Body of pancreas (tissue), 4 donors: ENCODE measurements around the gene KTI12. TPM values are rescaled to one million over a fixed set of nuclear protein-coding genes. Genes with fewer than 3 reads are reported as not detected.
"Not testable (repeated sequence)": the region's sequence is repeated elsewhere in the genome, so short reads cannot be mapped to it uniquely, and the experiment has no call there.

Source experiments
- ATAC-seq: fragments of 150-250 bp; one replicate; pipeline ENCODE4 v1.9.1; 2016
- DNase-seq, 4 donors: peaks; one replicate each; pipeline ENCODE4 v3.0.0-alpha.2; 2019
- H3K27ac ChIP-seq, 4 donors: fragments of 200-600 bp; sonication (generic); 1 replicate in 3 of 4; 2 replicates in 1 of 4; pipeline versions ENCODE4 v1.5.1 to v1.6.1; 2016 to 2019; ENCODE audit warnings: mild to moderate bottlenecking in 1 of 4, mixed read lengths in 1 of 4, moderate library complexity in 1 of 4
- H3K27me3 ChIP-seq, 2 donors: fragments of 200-600 bp; sonication (generic); one replicate each; pipeline ENCODE4 v1.6.0; 2016; ENCODE audit warnings: mild to moderate bottlenecking in 1 of 2
- H3K36me3 ChIP-seq, 2 donors: fragments of 200-600 bp; sonication (generic); replicated peaks in 1 of 2; 2 replicates each; pipeline ENCODE4 v1.5.1; 2016; ENCODE audit warnings: low read depth in 2 of 2; ENCODE audit not compliant: insufficient read depth in 1 of 2
- H3K4me1 ChIP-seq: fragments of 200-600 bp; sonication (generic); one replicate; pipeline ENCODE4 v1.6.0; 2016
- H3K4me3 ChIP-seq, 2 donors: fragments of 200-600 bp; sonication (generic); 1 replicate in 1 of 2; 2 replicates in 1 of 2; pipeline ENCODE4 v1.5.1; 2016 to 2019
- H3K9me3 ChIP-seq, 3 donors: fragments of 200-600 bp; sonication (generic); 1 replicate in 2 of 3; 2 replicates in 1 of 3; pipeline ENCODE4 v1.5.1; 2016
- POLR2A ChIP-seq, 3 donors: fragments of 450-650 bp; IDR thresholded peaks; one replicate each; pipeline ENCODE4 v1.6.1; 2016; ENCODE audit warnings: antibody characterized with exemption in 3 of 3, mild to moderate bottlenecking in 2 of 3
- WGBS, 2 donors: methylation state at CpG; one replicate each; pipeline ENCODE4 v1.1.5; 2017; 5-methylcytosine and 5-hydroxymethylcytosine counted together
- intact Hi-C: fragments of 100-400 bp; cut with DNase I; formaldehyde crosslinking; loops from one replicate; pipeline ENCODE4 v1.15.1; 2023
- total RNA-seq, 2 donors: library from RNA; depleted of rRNA; stranded (reverse); fragments of >200 nt; gene quantifications; one replicate each; pipeline ENCODE4 v1.1.0, GENCODE V29; 2016
- TF ChIP-seq, protein P1 (sequence below), 7 experiments: fragments of 450-650 bp in 4 of 7; fragments of 200-600 bp in 3 of 7; sonication (generic) in 3 of 7; IDR thresholded peaks; one replicate each; pipeline ENCODE4 v1.5.1; 2016 to 2019; ENCODE audit warnings: antibody characterized with exemption in 7 of 7

KTI12 gene
- total RNA-seq, 2 donors from 2014 or later: 7.6 to 8.8 TPM

GRCh38 chr1:52055066-52055865, 21.7 kb upstream of the KTI12 start, which contains the start of gene TXNDC12:
Gene TXNDC12, minus strand, starts transcription at chr1:52055191. Its CDS starts 95 bp downstream, at chr1:52055096.
- Histone ChIP-seq H3K36me3 (no peaks in the 10 kb centered on the region), H3K27ac (peak within 1 kb of the TSS; percentile 91 to 98 (median 94)), H3K27me3 (no peaks in the 10 kb centered on the region), H3K4me1 (peaks cover 41% of the 10 kb centered on the region), H3K9me3 (no peaks in the 10 kb centered on the region), H3K4me3 (peak within 1 kb of the TSS; percentile 83 to 87)
- DNase-seq (peak; percentile 85 to 92 (median 90)), ATAC-seq (peak; percentile 85)
- TF ChIP-seq POLR2A (IDR thresholded peaks at IDR 0.05): peak; percentile 67 to 88 (median 88)
- TF ChIP-seq, protein P1, sequence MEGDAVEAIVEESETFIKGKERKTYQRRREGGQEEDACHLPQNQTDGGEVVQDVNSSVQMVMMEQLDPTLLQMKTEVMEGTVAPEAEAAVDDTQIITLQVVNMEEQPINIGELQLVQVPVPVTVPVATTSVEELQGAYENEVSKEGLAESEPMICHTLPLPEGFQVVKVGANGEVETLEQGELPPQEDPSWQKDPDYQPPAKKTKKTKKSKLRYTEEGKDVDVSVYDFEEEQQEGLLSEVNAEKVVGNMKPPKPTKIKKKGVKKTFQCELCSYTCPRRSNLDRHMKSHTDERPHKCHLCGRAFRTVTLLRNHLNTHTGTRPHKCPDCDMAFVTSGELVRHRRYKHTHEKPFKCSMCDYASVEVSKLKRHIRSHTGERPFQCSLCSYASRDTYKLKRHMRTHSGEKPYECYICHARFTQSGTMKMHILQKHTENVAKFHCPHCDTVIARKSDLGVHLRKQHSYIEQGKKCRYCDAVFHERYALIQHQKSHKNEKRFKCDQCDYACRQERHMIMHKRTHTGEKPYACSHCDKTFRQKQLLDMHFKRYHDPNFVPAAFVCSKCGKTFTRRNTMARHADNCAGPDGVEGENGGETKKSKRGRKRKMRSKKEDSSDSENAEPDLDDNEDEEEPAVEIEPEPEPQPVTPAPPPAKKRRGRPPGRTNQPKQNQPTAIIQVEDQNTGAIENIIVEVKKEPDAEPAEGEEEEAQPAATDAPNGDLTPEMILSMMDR (IDR thresholded peaks at IDR 0.05): no peak
- WGBS, 2 donors: 0% methylated on average over 45 of the region's 45 CpGs
- intact Hi-C loops: no loop called here

DNA sequence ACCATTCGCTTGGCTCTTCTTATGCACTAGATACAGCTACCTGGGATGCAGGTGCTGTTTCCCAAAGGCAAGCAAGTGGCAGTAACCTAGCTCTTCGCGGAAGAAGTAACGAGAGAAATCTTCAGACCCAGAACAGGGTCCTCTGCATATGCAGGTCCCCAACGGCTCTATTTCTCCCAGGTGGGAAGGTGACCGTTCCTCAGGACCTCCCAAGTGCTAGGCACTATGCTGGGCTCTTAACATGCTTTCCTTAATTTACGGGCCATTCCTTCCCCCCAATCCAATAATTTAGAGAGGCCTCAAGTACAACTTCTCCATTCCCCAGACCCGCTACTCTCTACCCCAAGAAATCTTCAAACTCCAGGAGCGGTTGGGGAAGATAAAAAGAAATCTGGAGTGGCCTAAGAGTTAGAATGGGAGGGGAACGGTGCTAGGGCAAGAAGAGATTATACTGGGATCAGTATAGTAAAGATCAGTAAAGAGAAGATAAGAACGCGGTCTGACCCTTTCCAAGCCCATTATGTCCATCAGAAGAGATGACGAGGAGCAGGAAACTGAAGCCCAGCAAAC, 21.0 kb upstream of the KTI12 start:
- intact Hi-C loops: no loop called here
- 0 to 3% methylated on average over 13 of the region's 13 CpGs for WGBS, 2 donors

GRCh38 chr1:52053862-52054261, 20.3 kb upstream of the KTI12 start:
- DNase-seq (no peak), ATAC-seq (no peak)
- WGBS, 2 donors: 60 to 79% methylated on average over 1 of the region's 1 CpG
- Histone ChIP-seq H3K27ac (no peak overlapping the region), H3K9me3 (no peaks in the 10 kb centered on the region), H3K36me3 (no peaks in the 10 kb centered on the region), H3K27me3 (no peaks in the 10 kb centered on the region), H3K4me3 (no peak overlapping the region), H3K4me1 (peaks cover 33% of the 10 kb centered on the region)
- no peak for TF ChIP-seq POLR2A (IDR thresholded peaks at IDR 0.05)
- TF ChIP-seq, protein P1 (IDR thresholded peaks at IDR 0.05): no peak
- intact Hi-C loops: no loop called here

More for the DNA sequence above, 21.0 kb upstream of the KTI12 start:
- H3K4me1 ChIP-seq: peaks cover 39% of the 10 kb centered on the region
- ATAC-seq (no peak), DNase-seq (no peak)
- no peaks in the 10 kb centered on the region for H3K36me3 ChIP-seq
- TF ChIP-seq POLR2A (IDR thresholded peaks at IDR 0.05): no peak
- TF ChIP-seq, protein P1 (IDR thresholded peaks at IDR 0.05): no peak
- H3K9me3 ChIP-seq: no peaks in the 10 kb centered on the region
- H3K27me3 ChIP-seq: no peaks in the 10 kb centered on the region
- H3K27ac ChIP-seq: peak overlapping the region; percentile 91 to 98 (median 94)
- H3K4me3 ChIP-seq: peak overlapping the region; percentile 83 to 87

- H3K27me3 ChIP-seq, ATAC-seq, intact Hi-C loops, H3K4me3 ChIP-seq, H3K36me3 ChIP-seq, H3K9me3 ChIP-seq, H3K27ac ChIP-seq, DNase-seq: not testable (repeated sequence)
- 92 to 95% methylated on average over 4 of the region's 4 CpGs for WGBS, 2 donors
- H3K4me1 ChIP-seq: peaks cover 12% of the 10 kb centered on the region
These were observed 15.7 kb upstream of the KTI12 start for GRCh38 chr1:52049337-52049736.

DNA sequence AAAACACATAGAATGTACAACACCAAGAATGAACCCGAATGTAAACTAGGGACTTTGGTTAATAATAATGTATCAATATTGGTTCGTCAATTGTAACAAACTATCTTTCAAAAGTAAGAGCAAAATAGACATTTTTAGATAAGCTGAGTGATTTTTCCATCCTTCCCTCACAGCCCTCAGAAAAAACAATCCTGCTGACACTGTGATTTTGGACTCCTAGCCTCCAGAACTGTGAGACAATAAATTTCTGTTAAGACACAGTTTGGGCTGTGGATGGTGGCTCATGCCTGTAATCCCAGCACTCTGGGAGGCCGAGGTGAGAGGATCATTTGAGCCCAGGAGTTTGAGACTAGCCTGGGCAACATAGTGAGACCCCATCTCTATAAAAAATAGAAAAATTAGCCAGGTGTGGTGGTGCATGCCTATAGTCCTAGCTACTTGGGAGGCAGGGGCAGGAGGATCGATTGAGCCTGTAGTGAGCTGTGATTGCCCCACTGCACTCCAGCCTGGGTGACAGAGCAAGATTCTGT, 12.1 kb upstream of the KTI12 start:
- H3K36me3 ChIP-seq, H3K27me3 ChIP-seq, ATAC-seq, H3K4me3 ChIP-seq, H3K9me3 ChIP-seq, DNase-seq, H3K27ac ChIP-seq, H3K4me1 ChIP-seq, intact Hi-C loops: not testable (repeated sequence)
- WGBS, 2 donors: 78 to 81% methylated on average over 4 of the region's 4 CpGs
